ENCODE results near the gene OFD1.
A peak's percentile ranks its signal among the peaks of the same experiment; 100 is the strongest.

Gene OFD1

GRCh38 chrX:13734278-13735172 is at the start of gene OFD1, which contains the start of gene TRAPPC2:
TSS of gene OFD1 (plus strand) at chrX:13734748. CDS start at chrX:13735072, 324 bp downstream.
TSS of gene TRAPPC2 (minus strand) at chrX:13734620. CDS start at chrX:13719963, 14,657 bp downstream.
- peak; percentile 79 for DNase-seq (ENCODE audit: low read depth)

- DNase-seq (ENCODE audit: low read depth), result no peak
Measured at GRCh38 chrX:13685126-13685763, 49.3 kb upstream of the OFD1 start.

GRCh38 chrX:13687203-13687602 is 47.3 kb upstream of the OFD1 start:
- DNase-seq (ENCODE audit: low read depth), result no peak

- no peak for DNase-seq (ENCODE audit: low read depth)
Measured at GRCh38 chrX:13688384-13688957, 46.1 kb upstream of the OFD1 start.

- DNase-seq (ENCODE audit: low read depth), result peak; percentile 72
Measured at GRCh38 chrX:13688958-13689740, 45.4 kb upstream of the OFD1 start, which contains the start of gene RAB9A. TSS of gene RAB9A (plus strand) at chrX:13689128. CDS start at chrX:13708747, 19,619 bp downstream.

GRCh38 chrX:13689741-13690211 is 44.8 kb upstream of the OFD1 start:
- DNase-seq (ENCODE audit: low read depth), result no peak

GRCh38 chrX:13690836-13691235 is 43.7 kb upstream of the OFD1 start:
- DNase-seq (ENCODE audit: low read depth), result no peak

- DNase-seq (ENCODE audit: low read depth), result no peak
Measured at GRCh38 chrX:13691841-13692371, 42.6 kb upstream of the OFD1 start.

- no peak for DNase-seq (ENCODE audit: low read depth)
Measured at GRCh38 chrX:13692771-13693231, 41.7 kb upstream of the OFD1 start.

GRCh38 chrX:13693341-13693961 is 41.1 kb upstream of the OFD1 start:
- DNase-seq (ENCODE audit: low read depth), result no peak

GRCh38 chrX:13694359-13694758 is 40.2 kb upstream of the OFD1 start:
- no peak for DNase-seq (ENCODE audit: low read depth)

GRCh38 chrX:13694983-13695382 is 39.6 kb upstream of the OFD1 start:
- no peak for DNase-seq (ENCODE audit: low read depth)

- DNase-seq (ENCODE audit: low read depth), result no peak
Measured at GRCh38 chrX:13695601-13696115, 38.9 kb upstream of the OFD1 start.

GRCh38 chrX:13697455-13697854 is 37.1 kb upstream of the OFD1 start:
- DNase-seq (ENCODE audit: low read depth), result no peak

- no peak for DNase-seq (ENCODE audit: low read depth)
Measured at GRCh38 chrX:13697976-13698375, 36.6 kb upstream of the OFD1 start.

GRCh38 chrX:13698432-13698831 is 36.1 kb upstream of the OFD1 start:
- no peak for DNase-seq (ENCODE audit: low read depth)

GRCh38 chrX:13699183-13699826 is 35.2 kb upstream of the OFD1 start:
- no peak for DNase-seq (ENCODE audit: low read depth)

- no peak for DNase-seq (ENCODE audit: low read depth)
Measured at GRCh38 chrX:13700380-13700779, 34.2 kb upstream of the OFD1 start.

GRCh38 chrX:13702111-13702789 is 32.3 kb upstream of the OFD1 start:
- DNase-seq (ENCODE audit: low read depth), result no peak

- DNase-seq (ENCODE audit: low read depth), result no peak
Measured at GRCh38 chrX:13703135-13703534, 31.4 kb upstream of the OFD1 start.
